Right atrium auricular region (tissue), 2 donors: ENCODE measurements around the gene CHD9. TPM values are rescaled to one million over a fixed set of nuclear protein-coding genes. Genes with fewer than 3 reads are reported as not detected.

Source experiments
- DNase-seq: peaks from one replicate; pipeline ENCODE4 v3.0.0-alpha.2; 2019; ENCODE audit warnings: low spot score
- H3K27ac ChIP-seq, 2 donors: fragments of 200-600 bp; sonication (generic); 1 replicate in 1 of 2; 2 replicates in 1 of 2; pipeline ENCODE4 v1.5.1; 2016 to 2019
- H3K27me3 ChIP-seq, 2 donors: fragments of 200-600 bp; sonication (generic); one replicate each; pipeline versions ENCODE4 v1.5.1 to v1.6.0; 2017 to 2019
- H3K36me3 ChIP-seq: fragments of 200-600 bp; sonication (generic); one replicate; pipeline ENCODE4 v1.5.1; 2016
- H3K4me1 ChIP-seq, 2 donors: fragments of 200-600 bp; sonication (generic); one replicate each; pipeline versions ENCODE4 v1.5.1 to v1.6.0; 2017 to 2019
- H3K4me3 ChIP-seq, 2 donors: fragments of 200-600 bp; sonication (generic); 1 replicate in 1 of 2; 2 replicates in 1 of 2; pipeline ENCODE4 v1.5.1; 2017 to 2019; ENCODE audit warnings: mild to moderate bottlenecking in 1 of 2, moderate library complexity in 1 of 2
- H3K9me3 ChIP-seq, 2 donors: fragments of 200-600 bp; sonication (generic); one replicate each; pipeline ENCODE4 v1.5.1; 2019
- total RNA-seq, 2 donors: library from RNA; depleted of rRNA; stranded (reverse); fragments of >200 nt; gene quantifications; one replicate each; pipeline ENCODE4 v1.1.0, GENCODE V29; 2016
- TF ChIP-seq, protein P1 (sequence below), 2 donors: fragments of 200-600 bp; sonication (generic); IDR thresholded peaks; one replicate each; pipeline ENCODE4 v1.5.1; 2019; ENCODE audit warnings: antibody characterized with exemption in 2 of 2

The CHD9 gene
- total RNA-seq, 2 donors from 2014 or later = 49.8 to 54.1 TPM

DNA sequence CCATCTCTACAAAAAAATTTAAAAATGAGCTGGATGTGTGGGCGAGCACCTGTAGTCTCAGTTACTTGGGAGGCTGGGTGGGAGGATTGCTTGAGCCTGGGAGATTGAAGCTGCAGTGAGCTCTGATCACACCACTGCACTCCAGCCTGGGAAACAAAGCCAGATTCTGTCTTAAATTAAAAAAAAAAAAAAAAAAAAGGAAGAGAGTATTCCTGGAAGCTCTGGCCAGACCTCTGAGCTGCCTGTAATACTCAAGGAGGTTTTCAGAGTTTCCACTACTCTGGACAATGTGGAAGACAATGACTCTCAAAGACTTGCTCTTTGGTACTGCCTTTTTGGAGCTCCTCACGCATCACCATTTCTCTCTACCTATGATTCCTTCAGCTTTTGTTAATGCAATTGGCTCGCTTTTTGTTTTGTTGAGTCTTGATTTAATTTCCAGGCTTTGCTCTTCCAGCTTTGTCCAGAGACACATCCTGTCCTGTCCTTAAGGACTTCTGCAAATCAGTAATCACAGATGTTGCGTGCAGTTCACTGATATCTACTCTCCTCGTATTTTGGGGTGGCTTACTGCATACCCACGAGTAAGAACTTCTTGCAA lies 10.8 kb downstream of the CHD9 start:
- Histone ChIP-seq H3K9me3 (no peaks in the 10 kb centered on the region), H3K27ac (peak overlapping the region; percentile 41 to 56), H3K4me1 (peaks cover 0 to 43% of the 10 kb centered on the region in 2 donors), H3K27me3 (no peaks in the 10 kb centered on the region), H3K36me3 (no peaks in the 10 kb centered on the region), H3K4me3 (no peak overlapping the region)
- TF ChIP-seq, protein P1, sequence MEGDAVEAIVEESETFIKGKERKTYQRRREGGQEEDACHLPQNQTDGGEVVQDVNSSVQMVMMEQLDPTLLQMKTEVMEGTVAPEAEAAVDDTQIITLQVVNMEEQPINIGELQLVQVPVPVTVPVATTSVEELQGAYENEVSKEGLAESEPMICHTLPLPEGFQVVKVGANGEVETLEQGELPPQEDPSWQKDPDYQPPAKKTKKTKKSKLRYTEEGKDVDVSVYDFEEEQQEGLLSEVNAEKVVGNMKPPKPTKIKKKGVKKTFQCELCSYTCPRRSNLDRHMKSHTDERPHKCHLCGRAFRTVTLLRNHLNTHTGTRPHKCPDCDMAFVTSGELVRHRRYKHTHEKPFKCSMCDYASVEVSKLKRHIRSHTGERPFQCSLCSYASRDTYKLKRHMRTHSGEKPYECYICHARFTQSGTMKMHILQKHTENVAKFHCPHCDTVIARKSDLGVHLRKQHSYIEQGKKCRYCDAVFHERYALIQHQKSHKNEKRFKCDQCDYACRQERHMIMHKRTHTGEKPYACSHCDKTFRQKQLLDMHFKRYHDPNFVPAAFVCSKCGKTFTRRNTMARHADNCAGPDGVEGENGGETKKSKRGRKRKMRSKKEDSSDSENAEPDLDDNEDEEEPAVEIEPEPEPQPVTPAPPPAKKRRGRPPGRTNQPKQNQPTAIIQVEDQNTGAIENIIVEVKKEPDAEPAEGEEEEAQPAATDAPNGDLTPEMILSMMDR (IDR thresholded peaks at IDR 0.05) = no peak
- no peak for DNase-seq

DNA sequence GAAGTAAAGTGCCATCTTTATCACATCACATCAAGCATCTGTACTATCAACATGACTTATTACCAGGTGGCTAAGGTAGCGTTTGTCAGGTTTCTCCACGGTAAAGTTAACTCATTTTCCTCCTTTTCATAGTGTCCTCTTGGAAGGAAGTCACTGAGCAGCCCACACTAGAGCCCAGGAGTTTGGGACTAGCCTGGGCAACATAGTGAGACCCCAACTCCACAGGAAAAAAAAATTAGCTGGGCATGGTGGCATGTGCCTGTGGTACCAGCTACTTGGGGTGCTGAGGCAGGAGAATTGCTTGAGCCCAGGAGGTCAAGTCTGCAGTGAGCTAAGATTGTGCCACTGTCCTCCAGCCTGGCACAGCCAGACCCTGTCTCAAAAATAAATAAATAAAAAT lies 12.9 kb downstream of the CHD9 start:
- peaks cover 0 to 47% of the 10 kb centered on the region in 2 donors for H3K4me1 ChIP-seq

DNA sequence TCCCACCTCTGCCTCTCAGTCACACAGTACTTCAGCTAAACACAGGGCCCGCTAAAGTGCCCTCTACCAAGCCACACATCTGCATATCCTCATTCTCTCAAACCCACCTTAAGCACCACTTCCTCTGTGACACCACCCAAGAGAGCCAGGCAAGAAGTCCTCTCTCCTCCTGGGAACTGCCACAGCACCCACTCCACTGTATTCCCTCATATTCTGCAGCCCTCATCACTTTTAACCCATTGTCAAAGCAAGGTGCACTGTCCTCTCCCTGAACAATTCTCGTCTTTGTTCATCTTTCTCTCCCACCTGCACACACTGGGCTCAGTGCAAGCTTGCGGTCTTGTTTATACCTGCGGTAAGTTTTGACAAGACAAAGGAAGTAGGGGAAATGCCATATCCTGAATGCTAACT lies 13.6 kb downstream of the CHD9 start:
- Histone ChIP-seq H3K27me3 (no peaks in the 10 kb centered on the region), H3K36me3 (no peaks in the 10 kb centered on the region), H3K9me3 (no peaks in the 10 kb centered on the region), H3K27ac (no peak overlapping the region), H3K4me1 (peaks cover 0 to 55% of the 10 kb centered on the region in 2 donors), H3K4me3 (no peak overlapping the region)
- TF ChIP-seq, protein P1 (IDR thresholded peaks at IDR 0.05) = no peak
- DNase-seq = no peak

More for the DNA sequence above, 12.9 kb downstream of the CHD9 start:
- Histone ChIP-seq H3K9me3 (no peaks in the 10 kb centered on the region), H3K27ac (peak overlapping the region in 1 of 2 donors; percentile 17), H3K36me3 (no peaks in the 10 kb centered on the region), H3K4me3 (no peak overlapping the region), H3K27me3 (no peaks in the 10 kb centered on the region)
- TF ChIP-seq, protein P1 (IDR thresholded peaks at IDR 0.05) = no peak
- DNase-seq = no peak

DNA sequence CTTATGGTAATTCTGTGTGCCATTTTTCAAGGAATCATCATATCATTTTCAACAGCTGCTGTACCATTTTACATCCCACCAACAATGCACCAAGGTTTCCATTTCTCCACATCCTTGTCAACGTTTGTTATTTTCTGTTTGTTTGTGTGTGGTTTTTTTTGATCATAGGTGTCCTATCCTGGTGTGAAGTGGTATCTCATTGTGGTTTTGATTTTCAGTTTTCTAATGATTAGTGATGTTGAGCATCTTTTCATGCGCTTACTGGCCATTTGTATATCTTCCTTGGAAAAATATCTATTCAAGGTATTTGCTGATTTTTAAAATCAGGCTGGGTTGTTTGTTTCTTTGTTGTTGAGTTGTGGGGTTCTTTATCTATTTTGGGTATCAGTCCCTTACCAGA lies 15.0 kb downstream of the CHD9 start:
- no peak overlapping the region for H3K4me3 ChIP-seq
- DNase-seq = no peak
- TF ChIP-seq, protein P1 (IDR thresholded peaks at IDR 0.05) = no peak
- H3K9me3 ChIP-seq = no peaks in the 10 kb centered on the region
- no peak overlapping the region for H3K27ac ChIP-seq
- H3K4me1 ChIP-seq = peaks cover 0 to 48% of the 10 kb centered on the region in 2 donors
- H3K36me3 ChIP-seq = no peaks in the 10 kb centered on the region
- no peaks in the 10 kb centered on the region for H3K27me3 ChIP-seq

DNA sequence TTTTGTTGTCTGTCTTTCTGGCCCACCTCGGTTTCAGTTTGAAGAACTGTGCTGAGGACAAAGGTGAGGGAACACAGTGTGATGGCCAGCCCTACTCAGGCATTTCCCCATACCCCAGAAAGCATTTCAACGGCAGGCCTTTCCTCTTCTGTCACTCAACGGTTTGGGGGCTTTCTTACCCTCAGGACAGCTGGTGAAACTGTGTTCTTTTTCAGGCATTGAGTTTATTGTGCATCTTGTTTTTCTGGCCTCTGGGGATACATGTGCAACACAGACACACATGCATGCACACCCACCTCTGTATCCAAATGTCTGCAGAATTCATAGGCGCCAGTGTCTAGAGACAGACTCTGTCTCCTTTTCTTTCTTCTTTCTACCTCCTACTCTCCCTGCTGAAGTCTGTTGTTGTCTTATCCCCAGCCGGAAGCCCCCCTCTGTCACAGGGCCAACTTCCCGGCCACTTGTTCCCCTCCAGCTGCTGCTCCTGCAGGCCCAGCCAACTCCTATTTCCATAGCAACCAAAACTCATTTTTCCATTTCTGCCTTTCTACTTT lies 17.0 kb downstream of the CHD9 start:
- no peaks in the 10 kb centered on the region for H3K27me3 ChIP-seq
- TF ChIP-seq, protein P1 (IDR thresholded peaks at IDR 0.05) = no peak
- peak overlapping the region; percentile 41 to 50 for H3K27ac ChIP-seq
- H3K4me3 ChIP-seq = peak overlapping the region in 1 of 2 donors; percentile 11
- H3K36me3 ChIP-seq = no peaks in the 10 kb centered on the region
- no peaks in the 10 kb centered on the region for H3K9me3 ChIP-seq
- peaks cover 0 to 28% of the 10 kb centered on the region in 2 donors for H3K4me1 ChIP-seq
- DNase-seq = no peak
